Measurements from ENCODE around the gene VARS1. TPM values are rescaled to one million over a fixed set of nuclear protein-coding genes. Genes with fewer than 3 reads are reported as not detected.

The VARS1 gene
- total and polyA plus RNA-seq, 3 donors from 2014 or later: 94.8 to 156 (median 131) TPM

GRCh38 chr6:31780507-31781243 lies 14.9 kb downstream of the VARS1 start:
- H3K4me3 ChIP-seq: no peak overlapping the region
- intact Hi-C loops (cut with DNase I; ENCODE audit: low total_unique reads): no loop called here
- H3K27me3 ChIP-seq: no peaks in the 10 kb centered on the region
- H3K9me3 ChIP-seq: no peaks in the 10 kb centered on the region
- no peak overlapping the region for H3K27ac ChIP-seq
- whole genome bisulfite sequencing, 2 donors: 90 to 92% methylated on average over 9 to 20 of the region's 20 CpGs
- no peak for TF ChIP-seq POLR2A (IDR thresholded peaks at IDR 0.05)
- TF ChIP-seq CTCF (IDR thresholded peaks at IDR 0.05): no peak
- DNase-seq: no peak
- no peaks in the 10 kb centered on the region for H3K36me3 ChIP-seq (ENCODE audit: low read depth, missing control alignments)
- peaks cover 12% of the 10 kb centered on the region for H3K4me1 ChIP-seq

GRCh38 chr6:31779908-31780307 lies 15.6 kb downstream of the VARS1 start:
- intact Hi-C loops (cut with DNase I; ENCODE audit: low total_unique reads): no loop called here
- H3K27ac ChIP-seq: no peak overlapping the region
- H3K4me1 ChIP-seq: peaks cover 12% of the 10 kb centered on the region
- H3K36me3 ChIP-seq (ENCODE audit: low read depth, missing control alignments): no peaks in the 10 kb centered on the region
- WGBS, 2 donors: 91 to 94% methylated on average over 6 to 10 of the region's 10 CpGs
- no peaks in the 10 kb centered on the region for H3K9me3 ChIP-seq
- TF ChIP-seq CTCF (IDR thresholded peaks at IDR 0.05) (no peak), POLR2A (IDR thresholded peaks at IDR 0.05) (no peak)
- no peak overlapping the region for H3K4me3 ChIP-seq
- H3K27me3 ChIP-seq: no peaks in the 10 kb centered on the region
- no peak for DNase-seq

GRCh38 chr6:31778999-31779885 lies 16.3 kb downstream of the VARS1 start:
- no peak for DNase-seq
- peaks cover 12% of the 10 kb centered on the region for H3K4me1 ChIP-seq
- no peak for TF ChIP-seq CTCF (IDR thresholded peaks at IDR 0.05)
- no peak for TF ChIP-seq POLR2A (IDR thresholded peaks at IDR 0.05)
- H3K27me3 ChIP-seq: no peaks in the 10 kb centered on the region
- WGBS, 2 donors: 87 to 94% methylated on average over 13 to 42 of the region's 43 CpGs
- H3K27ac ChIP-seq: no peak overlapping the region
- H3K36me3 ChIP-seq (ENCODE audit: low read depth, missing control alignments): no peaks in the 10 kb centered on the region
- no peaks in the 10 kb centered on the region for H3K9me3 ChIP-seq
- intact Hi-C loops (cut with DNase I; ENCODE audit: low total_unique reads): no loop called here
- H3K4me3 ChIP-seq: no peak overlapping the region

GRCh38 chr6:31778193-31778592 lies 17.4 kb downstream of the VARS1 start:
- intact Hi-C loops (cut with DNase I; ENCODE audit: low total_unique reads): no loop called here
- H3K27me3 ChIP-seq: no peaks in the 10 kb centered on the region
- no peak for DNase-seq
- H3K4me3 ChIP-seq: no peak overlapping the region
- H3K27ac ChIP-seq: no peak overlapping the region
- no peaks in the 10 kb centered on the region for H3K36me3 ChIP-seq (ENCODE audit: low read depth, missing control alignments)
- H3K9me3 ChIP-seq: no peaks in the 10 kb centered on the region
- TF ChIP-seq CTCF (IDR thresholded peaks at IDR 0.05) (no peak), POLR2A (IDR thresholded peaks at IDR 0.05) (no peak)
- H3K4me1 ChIP-seq: peaks cover 12% of the 10 kb centered on the region
- 92 to 95% methylated on average over 3 to 4 of the region's 5 CpGs for WGBS, 2 donors

Measured in testis (tissue), 3 donors.